HepG2 (cell line): Measurements from ENCODE around the gene DCPS. TPM values are rescaled to one million over a fixed set of nuclear protein-coding genes. Genes with fewer than 3 reads are reported as not detected.

Experiments
- ATAC-seq: fragments of 200-7000 bp; cut with Tn5 transposase; 3 replicates; pipeline ENCODE4 v1.9.1; 2020; ENCODE audit warnings: mild to moderate bottlenecking, moderate library complexity
- BruUV-seq: library from RNA; stranded (reverse); fragments of 400-500 nt; replicated peaks from 2 replicates; lab custom pipeline; 2021; lab: Mats Ljungman, UMichigan
- CTCF ChIA-PET: fragments of 300-600 bp; formaldehyde crosslinking; extraction: SDS; loops from one replicate; lab custom pipeline; 2021; ENCODE audit warnings: low total read pairs, inconsistent platforms, low intra/inter-chr PET ratio; lab: Yijun Ruan, JAX
- POLR2A ChIA-PET: fragments of 350-600 bp; sonication (Branson Sonifier 250); formaldehyde crosslinking; loops from one replicate; lab custom pipeline; 2020; ENCODE audit warnings: antibody characterized with exemption, inconsistent platforms; lab: Yijun Ruan, JAX
- DNase-seq: peaks from one replicate; pipeline ENCODE4 v3.0.0-alpha.2; 2015; ENCODE audit warnings: low spot score
- FAIRE-seq: peaks from 3 replicates; lab custom pipeline; 2011; peaks lifted over from hg19 to GRCh38; lab: Jason Lieb, UNC
- H2AFZ ChIP-seq: one replicate; pipeline ENCODE4 v1.6.1; 2011; ENCODE audit warnings: low read length, inconsistent platforms
- H3K27ac ChIP-seq: fragments of 300-600 bp; 3 replicates; pipeline ENCODE4 v1.8.0; 2011; ENCODE audit warnings: mixed run types, mild to moderate bottlenecking, mixed read lengths, low read length, inconsistent platforms; ENCODE audit not compliant: insufficient read depth; ENCODE audit errors: extremely low read length
- H3K27me3 ChIP-seq, 2 experiments: fragments of 200-600 bp in 1 of 2; 2 replicates in 1 of 2; 3 replicates in 1 of 2; pipeline versions ENCODE4 v1.6.0 to v1.8.0; 2011; ENCODE audit warnings: low read length in 2 of 2, mild to moderate bottlenecking in 2 of 2, moderate library complexity in 2 of 2, inconsistent platforms in 1 of 2; ENCODE audit not compliant: insufficient read depth in 2 of 2, control insufficient read depth in 1 of 2
- H3K36me3 ChIP-seq, 2 experiments: fragments of 200-600 bp in 1 of 2; replicated peaks in 1 of 2; 2 replicates in 1 of 2; 3 replicates in 1 of 2; pipeline versions ENCODE4 v1.5.1 to v1.8.0; 2011; ENCODE audit warnings: low read length in 2 of 2, inconsistent platforms in 1 of 2; ENCODE audit not compliant: insufficient read depth in 2 of 2, control insufficient read depth in 1 of 2
- H3K4me1 ChIP-seq: 2 replicates; pipeline ENCODE4 v1.5.1; 2012; ENCODE audit warnings: low read length, inconsistent platforms; ENCODE audit not compliant: insufficient read depth
- H3K4me2 ChIP-seq: 2 replicates; pipeline ENCODE4 v1.6.0; 2011; ENCODE audit warnings: low read depth, low read length, inconsistent platforms
- H3K4me3 ChIP-seq, 3 experiments: fragments of 200-600 bp in 1 of 3; sonication (generic), shearing (Covaris generic) in 1 of 3; replicated peaks in 1 of 3; 2 replicates each; pipeline ENCODE4 v1.5.1; 2011 to 2016; ENCODE audit warnings: low read length in 3 of 3, inconsistent platforms in 2 of 3, low read depth in 2 of 3, mild to moderate bottlenecking in 2 of 3, control low read depth in 1 of 3, mixed read lengths in 1 of 3; ENCODE audit not compliant: insufficient read depth in 1 of 3
- H3K79me2 ChIP-seq: one replicate; pipeline ENCODE4 v1.6.1; 2011; ENCODE audit warnings: low read length, inconsistent platforms; ENCODE audit not compliant: insufficient read depth
- H3K9ac ChIP-seq: 2 replicates; pipeline ENCODE4 v1.6.0; 2011; ENCODE audit warnings: mild to moderate bottlenecking, low read depth, low read length, inconsistent platforms; ENCODE audit not compliant: insufficient read depth
- H3K9me3 ChIP-seq: 2 replicates; pipeline ENCODE4 v1.5.1; 2012; ENCODE audit warnings: mild to moderate bottlenecking, low read length
- H4K20me1 ChIP-seq: 2 replicates; pipeline ENCODE4 v1.6.0; 2011; ENCODE audit warnings: inconsistent platforms, mild to moderate bottlenecking, low read length, moderate library complexity; ENCODE audit not compliant: insufficient read depth
- CREM ChIP-seq, 2 experiments: sonication (generic) in 1 of 2; formaldehyde crosslinking in 1 of 2; IDR thresholded peaks; 2 replicates each; pipeline versions ENCODE4 v1.4.0 to v1.6.1; 2016 to 2020; ENCODE audit warnings: antibody characterized with exemption in 1 of 2, mild to moderate bottlenecking in 1 of 2, missing genetic modification reagents in 1 of 2
- ERF ChIP-seq: IDR thresholded peaks from 2 replicates; pipeline ENCODE4 v1.6.1; 2018; ENCODE audit warnings: missing biosample characterization, missing genetic modification reagents
- HDAC1 ChIP-seq: sonication (generic); formaldehyde crosslinking; IDR thresholded peaks from 2 replicates; pipeline ENCODE4 v1.5.1; 2020; ENCODE audit warnings: mild to moderate bottlenecking, missing genetic modification reagents
- HNF4A ChIP-seq: sonication (generic); formaldehyde crosslinking; IDR thresholded peaks from 2 replicates; pipeline ENCODE4 v1.4.0; 2020; ENCODE audit warnings: missing genetic modification reagents
- MED1 ChIP-seq: sonication (generic); formaldehyde crosslinking; IDR thresholded peaks from 2 replicates; pipeline ENCODE4 v1.4.0; 2020; ENCODE audit warnings: missing genetic modification reagents
- MTF1 ChIP-seq: sonication (generic); formaldehyde crosslinking; IDR thresholded peaks from 2 replicates; pipeline ENCODE4 v1.5.0; 2020; ENCODE audit warnings: missing genetic modification reagents
- PITX1 ChIP-seq: sonication (generic); formaldehyde crosslinking; IDR thresholded peaks from 2 replicates; pipeline ENCODE4 v1.5.1; 2020; ENCODE audit warnings: mild to moderate bottlenecking, missing genetic modification reagents
- SALL2 ChIP-seq: sonication (generic); formaldehyde crosslinking; IDR thresholded peaks from 2 replicates; pipeline ENCODE4 v1.8.1; 2023; ENCODE audit warnings: mild to moderate bottlenecking, missing genetic modification reagents, inconsistent platforms
- SAP130 ChIP-seq: IDR thresholded peaks from 2 replicates; pipeline ENCODE4 v1.6.1; 2016; ENCODE audit warnings: low read depth
- TAF1 ChIP-seq: sonication (generic); formaldehyde crosslinking; IDR thresholded peaks from 2 replicates; pipeline ENCODE4 v1.4.0; 2020; ENCODE audit warnings: missing genetic modification reagents
- THRA ChIP-seq: sonication (generic); formaldehyde crosslinking; IDR thresholded peaks from 2 replicates; pipeline ENCODE4 v1.4.0; 2020; ENCODE audit warnings: missing genetic modification reagents, borderline replicate concordance
- YY1 ChIP-seq: IDR thresholded peaks from 2 replicates; pipeline ENCODE4 v1.6.1; 2011; ENCODE audit warnings: low read length, low read depth, moderate library complexity, mild to moderate bottlenecking; ENCODE audit not compliant: insufficient read depth, insufficient replicate concordance
- ZFY ChIP-seq: sonication (generic); formaldehyde crosslinking; IDR thresholded peaks from 2 replicates; pipeline ENCODE4 v1.4.0; 2020; ENCODE audit warnings: missing genetic modification reagents
- ZNF263 ChIP-seq: sonication (generic); formaldehyde crosslinking; IDR thresholded peaks from 2 replicates; pipeline ENCODE4 v1.4.0; 2020; ENCODE audit warnings: missing genetic modification reagents
- ZNF431 ChIP-seq: sonication (generic); formaldehyde crosslinking; IDR thresholded peaks from 2 replicates; pipeline ENCODE4 v1.9.0; 2022; ENCODE audit warnings: missing genetic modification reagents, low read depth, mild to moderate bottlenecking, borderline replicate concordance
- ZNF569 ChIP-seq: sonication (generic); formaldehyde crosslinking; IDR thresholded peaks from 2 replicates; pipeline ENCODE4 v1.5.0; 2020; ENCODE audit warnings: mild to moderate bottlenecking, missing genetic modification reagents, moderate library complexity, borderline replicate concordance
- ZNF670 ChIP-seq: sonication (generic); formaldehyde crosslinking; IDR thresholded peaks from 2 replicates; pipeline ENCODE4 v1.8.0; 2022; ENCODE audit warnings: mild to moderate bottlenecking, missing genetic modification reagents, borderline replicate concordance
- WGBS: methylation state at CpG from one replicate; pipeline ENCODE4 v1.1.6; 2017; ENCODE audit warnings: low lambda C conversion rate; 5-methylcytosine and 5-hydroxymethylcytosine counted together
- in situ Hi-C: cut with HindIII; loops from 2 replicates; pipeline ENCODE4 v1.10.0; 2017; ENCODE audit warnings: low pct_unique_long_range_greater_than_20kb; ENCODE audit not compliant: extremely low pct_ligation_motif_present
- intact Hi-C: fragments of 100-400 bp; cut with micrococcal nuclease; formaldehyde crosslinking; loops from one replicate; pipeline ENCODE4 v1.10.0; 2022; ENCODE audit not compliant: unreplicated experiment
- polyA plus RNA-seq, 8 experiments: library from polyadenylated mRNA; depleted of rRNA in 3 of 8; stranded (reverse) in 7 of 8; unstranded in 1 of 8; fragments of >200 nt; fragmentation: Illumina TruSeq in 4 of 8; extraction: Trizol in 4 of 8; gene quantifications; 2 replicates each; pipeline versions ENCODE4 v1.2.1 to v1.2.3, GENCODE V29; 2011 to 2016; ENCODE audit warnings: low read depth in 4 of 8, missing spikeins in 1 of 8, mixed read lengths in 1 of 8; ENCODE audit not compliant: insufficient read depth in 1 of 8
- total RNA-seq, 5 experiments: library from RNA; depleted of rRNA; stranded (reverse); fragments of >200 nt; fragmentation: Illumina TruSeq; extraction: Trizol; gene quantifications; 2 replicates each; pipeline ENCODE4 v1.2.3, GENCODE V29; 2016; ENCODE audit warnings: low read depth in 1 of 5
- TF ChIP-seq, protein P1 (sequence below): sonication (generic); formaldehyde crosslinking; IDR thresholded peaks from 2 replicates; pipeline ENCODE4 v1.5.1; 2020; ENCODE audit warnings: mild to moderate bottlenecking, missing genetic modification reagents, moderate library complexity

DCPS gene
- total and polyA plus RNA-seq, 2 of the 13 experiments (the other 11 are each of a cell fraction or from before 2014, with no cell fraction given) = 21.9 to 22.5 TPM

DNA sequence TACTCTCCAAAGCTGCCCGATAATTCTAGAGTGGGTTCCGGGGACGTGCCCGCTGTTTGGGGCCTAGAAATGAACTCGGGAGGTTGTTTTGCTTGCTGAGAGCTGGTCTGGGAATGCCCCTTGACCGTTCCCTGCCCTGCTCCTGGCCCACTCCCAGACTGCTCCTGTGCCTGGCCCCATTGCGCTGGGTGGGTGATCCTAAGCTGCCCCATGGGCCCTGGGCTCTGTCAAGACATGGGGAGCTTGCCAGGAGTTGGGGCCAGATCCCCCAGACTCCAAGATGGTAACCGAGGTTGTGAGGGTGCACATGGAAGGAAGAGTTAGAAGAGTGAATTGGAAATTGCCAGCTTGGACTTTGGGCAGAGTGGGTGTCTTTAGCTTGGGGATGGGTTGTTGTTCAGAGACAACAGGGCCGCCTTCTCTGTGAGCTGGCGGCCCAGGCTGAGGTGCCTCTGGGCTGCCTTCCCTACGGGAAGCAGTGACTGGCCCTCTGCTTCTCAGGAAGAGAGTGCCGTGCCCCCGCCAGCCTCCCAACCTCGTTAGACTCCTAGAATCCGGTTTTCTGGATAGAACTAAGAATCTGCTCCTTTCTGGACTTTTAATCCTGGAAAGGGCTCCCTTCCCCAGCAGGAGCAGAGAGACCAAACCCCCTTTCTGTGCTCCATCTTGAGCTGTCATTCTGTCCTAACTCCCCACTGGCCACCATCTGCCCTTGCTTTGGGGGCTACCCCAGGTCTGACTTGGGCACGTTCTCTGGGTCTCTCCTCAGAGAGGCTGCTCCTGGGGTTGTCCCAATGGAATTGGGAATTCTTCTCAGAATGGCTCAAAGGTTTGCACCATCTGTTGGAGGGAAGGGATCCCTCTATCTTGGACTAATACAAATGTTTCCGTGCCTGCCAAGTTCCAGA is 53.4 kb downstream of the DCPS start:
- TSS peak; percentile 38 for BruUV-seq
- Histone ChIP-seq H3K4me1 (peaks cover 43% of the 10 kb centered on the region), H3K79me2 (peaks cover 20% of the 10 kb centered on the region), H2AFZ (no peak overlapping the region), H3K9ac (peak overlapping the region; percentile 70), H4K20me1 (no peaks in the 10 kb centered on the region), H3K27me3 (no peaks in the 10 kb centered on the region; a peak in 1 of 5 replicates), H3K4me3 (peak overlapping the region; percentile 86 to 97 (median 86)), H3K27ac (peak overlapping the region; percentile 56), H3K9me3 (no peaks in the 10 kb centered on the region), H3K4me2 (peak overlapping the region; percentile 91), H3K36me3 (no peaks in the 10 kb centered on the region)
- ChIA-PET CTCF (no interaction called here), POLR2A (interaction anchor here (0.8 to 3.7 kb wide), 6 partner anchors 20 to 118 kb away, joined by 3 to 24 read pairs (median 3); partner anchors contain the start of genes DCPS, FOXRED1 and SRPRA)
- in situ Hi-C loops = no loop called here
- no peak for DNase-seq
- peak; percentile 41 for ATAC-seq
- 3% methylated on average over 12 of the region's 17 CpGs for WGBS
- peak; percentile 4 for FAIRE-seq
- intact Hi-C loops = loop anchor here (2.0 kb wide), 1 partner anchor 47 kb away; no protein-coding TSS in a partner anchor
- TF ChIP-seq CREM (IDR thresholded peaks at IDR 0.05) = no peak
- TF ChIP-seq CREM (CRISPR knock-in tag; IDR thresholded peaks at IDR 0.05) = no peak
- peak; percentile 12 for TF ChIP-seq YY1
- TF ChIP-seq ZNF431 (CRISPR knock-in tag) = no peak
- no peak for TF ChIP-seq THRA
- TF ChIP-seq MTF1 (CRISPR knock-in tag) = no peak
- TF ChIP-seq HDAC1 (CRISPR knock-in tag) = peak; percentile 43; the same call in 1 of the 2 replicates
- peak; percentile 0; the same call in 1 of the 2 replicates for TF ChIP-seq SAP130 (CRISPR knock-in tag)
- TF ChIP-seq SALL2 (CRISPR knock-in tag) = no peak
- TF ChIP-seq ZNF569 (CRISPR knock-in tag) = no peak
- TF ChIP-seq ZNF263 (CRISPR knock-in tag) = peak; percentile 16; the same call in 1 of the 2 replicates
- TF ChIP-seq MED1 (CRISPR knock-in tag) = 0 out of 2 replicates have a peak, but pooled peaks have one; percentile 9
- TF ChIP-seq TAF1 = peak; percentile 0; the same call in 1 of the 2 replicates
- 0 out of 2 replicates have a peak, but pooled peaks have one; percentile 11 for TF ChIP-seq PITX1 (CRISPR knock-in tag)
- TF ChIP-seq ZNF670 = 0 out of 2 replicates have a peak, but pooled peaks have one; percentile 58
- TF ChIP-seq ZFY = peak; percentile 13; the same call in 1 of the 2 replicates
- TF ChIP-seq HNF4A (CRISPR knock-in tag) = peak; percentile 34; the same call in 1 of the 2 replicates
- TF ChIP-seq ERF (CRISPR knock-in tag) = no peak
- TF ChIP-seq, protein P1, sequence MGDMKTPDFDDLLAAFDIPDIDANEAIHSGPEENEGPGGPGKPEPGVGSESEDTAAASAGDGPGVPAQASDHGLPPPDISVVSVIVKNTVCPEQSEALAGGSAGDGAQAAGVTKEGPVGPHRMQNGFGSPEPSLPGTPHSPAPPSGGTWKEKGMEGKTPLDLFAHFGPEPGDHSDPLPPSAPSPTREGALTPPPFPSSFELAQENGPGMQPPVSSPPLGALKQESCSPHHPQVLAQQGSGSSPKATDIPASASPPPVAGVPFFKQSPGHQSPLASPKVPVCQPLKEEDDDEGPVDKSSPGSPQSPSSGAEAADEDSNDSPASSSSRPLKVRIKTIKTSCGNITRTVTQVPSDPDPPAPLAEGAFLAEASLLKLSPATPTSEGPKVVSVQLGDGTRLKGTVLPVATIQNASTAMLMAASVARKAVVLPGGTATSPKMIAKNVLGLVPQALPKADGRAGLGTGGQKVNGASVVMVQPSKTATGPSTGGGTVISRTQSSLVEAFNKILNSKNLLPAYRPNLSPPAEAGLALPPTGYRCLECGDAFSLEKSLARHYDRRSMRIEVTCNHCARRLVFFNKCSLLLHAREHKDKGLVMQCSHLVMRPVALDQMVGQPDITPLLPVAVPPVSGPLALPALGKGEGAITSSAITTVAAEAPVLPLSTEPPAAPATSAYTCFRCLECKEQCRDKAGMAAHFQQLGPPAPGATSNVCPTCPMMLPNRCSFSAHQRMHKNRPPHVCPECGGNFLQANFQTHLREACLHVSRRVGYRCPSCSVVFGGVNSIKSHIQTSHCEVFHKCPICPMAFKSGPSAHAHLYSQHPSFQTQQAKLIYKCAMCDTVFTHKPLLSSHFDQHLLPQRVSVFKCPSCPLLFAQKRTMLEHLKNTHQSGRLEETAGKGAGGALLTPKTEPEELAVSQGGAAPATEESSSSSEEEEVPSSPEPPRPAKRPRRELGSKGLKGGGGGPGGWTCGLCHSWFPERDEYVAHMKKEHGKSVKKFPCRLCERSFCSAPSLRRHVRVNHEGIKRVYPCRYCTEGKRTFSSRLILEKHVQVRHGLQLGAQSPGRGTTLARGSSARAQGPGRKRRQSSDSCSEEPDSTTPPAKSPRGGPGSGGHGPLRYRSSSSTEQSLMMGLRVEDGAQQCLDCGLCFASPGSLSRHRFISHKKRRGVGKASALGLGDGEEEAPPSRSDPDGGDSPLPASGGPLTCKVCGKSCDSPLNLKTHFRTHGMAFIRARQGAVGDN = peak; percentile 27
